Measurements from ENCODE around the gene TRPM3.
"Not testable (repeated sequence)": the region's sequence is repeated elsewhere in the genome, so short reads cannot be mapped to it uniquely, and the experiment has no call there.

TRPM3 gene

DNA sequence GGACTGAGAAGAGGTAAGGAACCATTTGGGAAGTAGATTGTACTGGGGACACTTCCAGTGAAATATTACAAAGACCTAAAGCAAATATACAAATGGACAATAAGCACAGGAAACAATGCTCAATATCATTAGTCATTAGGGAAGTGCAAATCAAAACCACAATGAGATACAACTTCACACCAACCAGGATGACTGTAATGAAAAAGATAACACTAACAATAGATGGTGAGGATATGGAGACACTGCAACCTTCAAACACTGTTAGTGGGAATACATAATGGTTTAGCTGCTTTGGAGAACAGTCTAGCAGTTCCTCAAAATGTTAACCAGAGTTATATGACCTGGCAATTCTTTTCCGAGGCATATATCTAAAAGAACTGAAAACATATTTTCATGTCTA is 149.7 kb downstream of the TRPM3 start:
- TF ChIP-seq, protein P1, sequence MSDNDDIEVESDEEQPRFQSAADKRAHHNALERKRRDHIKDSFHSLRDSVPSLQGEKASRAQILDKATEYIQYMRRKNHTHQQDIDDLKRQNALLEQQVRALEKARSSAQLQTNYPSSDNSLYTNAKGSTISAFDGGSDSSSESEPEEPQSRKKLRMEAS (IDR thresholded peaks at IDR 0.05; ENCODE audit: low read depth, low read length), result no peak
- TF ChIP-seq, protein P2, sequence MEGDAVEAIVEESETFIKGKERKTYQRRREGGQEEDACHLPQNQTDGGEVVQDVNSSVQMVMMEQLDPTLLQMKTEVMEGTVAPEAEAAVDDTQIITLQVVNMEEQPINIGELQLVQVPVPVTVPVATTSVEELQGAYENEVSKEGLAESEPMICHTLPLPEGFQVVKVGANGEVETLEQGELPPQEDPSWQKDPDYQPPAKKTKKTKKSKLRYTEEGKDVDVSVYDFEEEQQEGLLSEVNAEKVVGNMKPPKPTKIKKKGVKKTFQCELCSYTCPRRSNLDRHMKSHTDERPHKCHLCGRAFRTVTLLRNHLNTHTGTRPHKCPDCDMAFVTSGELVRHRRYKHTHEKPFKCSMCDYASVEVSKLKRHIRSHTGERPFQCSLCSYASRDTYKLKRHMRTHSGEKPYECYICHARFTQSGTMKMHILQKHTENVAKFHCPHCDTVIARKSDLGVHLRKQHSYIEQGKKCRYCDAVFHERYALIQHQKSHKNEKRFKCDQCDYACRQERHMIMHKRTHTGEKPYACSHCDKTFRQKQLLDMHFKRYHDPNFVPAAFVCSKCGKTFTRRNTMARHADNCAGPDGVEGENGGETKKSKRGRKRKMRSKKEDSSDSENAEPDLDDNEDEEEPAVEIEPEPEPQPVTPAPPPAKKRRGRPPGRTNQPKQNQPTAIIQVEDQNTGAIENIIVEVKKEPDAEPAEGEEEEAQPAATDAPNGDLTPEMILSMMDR (IDR thresholded peaks at IDR 0.05; ENCODE audit: low read depth, low read length), result no peak
- TF ChIP-seq MYC (IDR thresholded peaks at IDR 0.05; ENCODE audit: low read depth, low read length) (no peak), POLR2A (IDR thresholded peaks at IDR 0.05; ENCODE audit: extremely low read depth, insufficient read length) (no peak)
- no peak for DNase-seq (ENCODE audit: low read depth)
- H3K4me3 ChIP-seq (ENCODE audit: low read depth, low read length), result no peak overlapping the region

DNA sequence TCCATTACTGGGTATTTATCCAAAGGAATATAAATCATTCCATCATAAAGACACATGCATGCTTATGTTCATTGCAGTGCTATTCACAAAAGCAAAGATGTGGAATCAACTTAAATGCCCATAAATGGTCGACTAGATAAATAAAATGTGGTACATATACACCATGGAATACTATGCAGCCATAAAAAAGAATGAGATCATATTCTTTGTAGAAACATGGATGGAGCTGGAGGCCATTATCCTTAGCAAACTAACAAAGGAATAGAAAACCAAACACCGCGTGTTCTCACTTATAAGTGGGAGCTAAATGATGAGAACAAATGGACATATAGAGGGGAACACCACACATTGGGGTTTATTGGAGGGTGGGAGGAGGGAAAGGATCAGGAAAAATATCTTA is 155.0 kb downstream of the TRPM3 start:
- not testable (repeated sequence) for DNase-seq (ENCODE audit: low read depth); H3K4me3 ChIP-seq (ENCODE audit: low read depth, low read length)

DNA sequence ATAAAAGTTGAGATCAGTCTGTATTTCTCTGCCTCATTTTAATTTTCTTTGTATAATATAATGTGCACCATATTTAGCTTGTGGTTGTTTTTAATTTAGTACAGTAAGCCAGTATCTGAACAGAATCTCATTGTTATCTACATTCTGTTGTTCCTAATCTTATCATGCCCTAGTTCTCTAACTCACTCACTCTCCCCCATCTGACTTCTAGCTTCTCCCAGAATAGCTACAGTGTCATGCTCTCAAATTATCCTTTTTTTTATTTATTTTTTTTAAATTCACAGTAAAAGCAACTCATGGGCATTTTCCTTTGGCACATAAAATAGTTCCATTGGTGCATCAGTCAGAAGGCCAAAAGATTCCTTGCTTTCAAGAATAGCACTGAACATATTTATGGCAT is 156.6 kb downstream of the TRPM3 start:
- TF ChIP-seq, protein P1 (IDR thresholded peaks at IDR 0.05; ENCODE audit: low read depth, low read length), result no peak
- no peak for TF ChIP-seq POLR2A (IDR thresholded peaks at IDR 0.05; ENCODE audit: extremely low read depth, insufficient read length)
- TF ChIP-seq, protein P2 (IDR thresholded peaks at IDR 0.05; ENCODE audit: low read depth, low read length), result no peak
- TF ChIP-seq MYC (IDR thresholded peaks at IDR 0.05; ENCODE audit: low read depth, low read length), result no peak
- DNase-seq (ENCODE audit: low read depth), result no peak
- no peak overlapping the region for H3K4me3 ChIP-seq (ENCODE audit: low read depth, low read length)

DNA sequence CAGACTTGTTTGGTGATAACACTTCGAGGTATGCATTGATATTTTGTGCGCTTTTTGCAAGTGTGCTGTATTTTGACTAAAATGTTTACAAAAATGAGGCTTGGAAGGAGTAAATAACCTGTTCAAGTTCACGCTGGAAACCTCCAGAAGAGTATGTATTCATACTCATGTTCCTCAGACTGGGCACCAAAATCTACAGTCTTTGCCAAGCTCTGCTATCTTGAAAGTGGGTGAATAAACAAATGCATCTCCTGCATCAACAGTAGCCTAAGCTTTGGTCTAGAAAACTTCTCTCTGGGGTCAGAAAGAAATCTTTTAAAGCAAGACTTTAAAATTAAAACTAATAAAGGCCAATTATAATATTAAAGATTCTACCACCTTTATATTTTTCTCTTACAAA is 157.9 kb downstream of the TRPM3 start:
- TF ChIP-seq, protein P1 (IDR thresholded peaks at IDR 0.05; ENCODE audit: low read depth, low read length), result no peak
- TF ChIP-seq, protein P2 (IDR thresholded peaks at IDR 0.05; ENCODE audit: low read depth, low read length), result no peak
- TF ChIP-seq POLR2A (IDR thresholded peaks at IDR 0.05; ENCODE audit: extremely low read depth, insufficient read length) (no peak), MYC (IDR thresholded peaks at IDR 0.05; ENCODE audit: low read depth, low read length) (no peak)
- H3K4me3 ChIP-seq (ENCODE audit: low read depth, low read length), result no peak overlapping the region
- no peak for DNase-seq (ENCODE audit: low read depth)

DNA sequence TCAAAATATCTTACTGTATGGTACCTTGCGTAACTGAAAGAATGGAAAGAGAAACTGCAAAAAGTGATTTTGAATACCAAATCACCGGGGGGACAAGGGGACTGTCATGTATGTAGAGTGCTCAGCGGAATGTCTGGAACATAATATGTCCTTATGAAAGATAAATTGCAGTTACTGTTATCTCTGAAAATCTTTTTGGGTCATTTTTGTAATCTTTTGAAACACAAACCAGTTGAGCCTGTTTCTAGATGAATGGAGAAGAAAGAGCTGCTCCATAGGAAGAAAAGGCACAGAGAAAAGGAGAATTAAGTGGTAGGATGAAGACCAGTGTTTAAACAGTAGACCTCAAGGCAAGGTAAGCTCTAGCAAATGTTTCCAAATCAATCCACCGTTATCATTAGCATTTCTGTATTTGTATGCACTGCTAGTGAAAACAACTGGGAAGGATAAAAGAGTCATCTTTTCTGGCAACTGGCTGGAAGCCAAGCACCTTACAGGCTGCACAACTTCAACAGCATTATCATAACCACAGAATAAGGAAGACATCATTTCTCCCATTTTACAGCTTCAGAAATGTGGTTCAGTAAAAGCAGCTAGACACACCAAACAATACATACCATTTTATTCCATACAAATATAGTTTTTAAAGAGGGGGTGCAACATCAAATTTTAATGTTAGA is 158.5 kb downstream of the TRPM3 start:
- TF ChIP-seq, protein P1 (IDR thresholded peaks at IDR 0.05; ENCODE audit: low read depth, low read length), result no peak
- no peak for TF ChIP-seq POLR2A (IDR thresholded peaks at IDR 0.05; ENCODE audit: extremely low read depth, insufficient read length)
- TF ChIP-seq, protein P2 (IDR thresholded peaks at IDR 0.05; ENCODE audit: low read depth, low read length), result no peak
- TF ChIP-seq MYC (IDR thresholded peaks at IDR 0.05; ENCODE audit: low read depth, low read length), result no peak
- DNase-seq (ENCODE audit: low read depth), result no peak
- no peak overlapping the region for H3K4me3 ChIP-seq (ENCODE audit: low read depth, low read length)

DNA sequence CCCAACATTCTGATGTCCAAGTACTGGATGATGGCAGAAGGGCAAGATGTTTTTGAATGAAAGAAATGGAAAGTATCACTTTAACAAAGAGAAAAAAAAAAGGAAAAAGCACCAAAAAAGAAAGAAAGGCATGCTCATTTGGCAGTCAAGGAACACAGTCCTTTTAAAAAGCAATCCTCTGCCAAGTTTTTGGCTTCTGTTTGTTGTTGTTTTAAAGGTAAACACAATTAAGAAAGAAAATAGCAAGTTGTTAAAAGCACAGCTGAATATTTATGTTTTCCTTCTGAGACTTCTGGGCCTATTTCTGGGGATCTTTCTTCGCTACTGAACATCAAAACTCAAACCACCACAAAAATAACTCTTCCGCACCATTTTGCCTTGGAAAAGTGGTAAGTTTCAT is 162.1 kb downstream of the TRPM3 start:
- no peak overlapping the region for H3K4me3 ChIP-seq (ENCODE audit: low read depth, low read length)
- DNase-seq (ENCODE audit: low read depth), result no peak
- TF ChIP-seq, protein P2 (IDR thresholded peaks at IDR 0.05; ENCODE audit: low read depth, low read length), result no peak
- no peak for TF ChIP-seq POLR2A (IDR thresholded peaks at IDR 0.05; ENCODE audit: extremely low read depth, insufficient read length)
- TF ChIP-seq MYC (IDR thresholded peaks at IDR 0.05; ENCODE audit: low read depth, low read length), result no peak
- TF ChIP-seq, protein P1 (IDR thresholded peaks at IDR 0.05; ENCODE audit: low read depth, low read length), result no peak
